Psoas muscle (tissue), 8 donors: ENCODE data around the gene SNX10. TPM values are rescaled to one million over a fixed set of nuclear protein-coding genes. Genes with fewer than 3 reads are reported as not detected.

Source experiments
- ATAC-seq, 4 donors: fragments of 200-7000 bp; cut with Tn5 transposase; one replicate each; pipeline ENCODE4 v1.9.1; 2020; ENCODE audit warnings: moderate library complexity in 3 of 4, mild to moderate bottlenecking in 2 of 4
- DNase-seq, 2 donors: peaks; one replicate each; pipeline ENCODE4 v3.0.0-alpha.2; 2020
- H3K27ac ChIP-seq: fragments of 200-600 bp; one replicate; pipeline ENCODE4 v1.8.0; 2022
- H3K27me3 ChIP-seq, 3 donors: fragments of 200-600 bp in 1 of 3; one replicate each; pipeline versions ENCODE4 v1.6.1 to v1.8.0; 2013 to 2022; ENCODE audit warnings: low read length in 2 of 3, mild to moderate bottlenecking in 2 of 3, moderate library complexity in 1 of 3; ENCODE audit not compliant: insufficient read depth in 3 of 3
- H3K36me3 ChIP-seq, 2 donors: fragments of 200-600 bp in 1 of 2; one replicate each; pipeline versions ENCODE4 v1.6.1 to v1.8.0; 2013 to 2022; ENCODE audit warnings: low read depth in 1 of 2, mild to moderate bottlenecking in 1 of 2, moderate library complexity in 1 of 2; ENCODE audit not compliant: insufficient read depth in 1 of 2
- H3K4me1 ChIP-seq: fragments of 200-600 bp; one replicate; pipeline ENCODE4 v1.8.0; 2022
- H3K4me3 ChIP-seq: fragments of 200-600 bp; one replicate; pipeline ENCODE4 v1.8.0; 2022; ENCODE audit warnings: mild to moderate bottlenecking
- H3K9me3 ChIP-seq: fragments of 200-600 bp; one replicate; pipeline ENCODE4 v1.8.0; 2022
- WGBS, 3 donors: extraction: QIAGEN DNeasy Blood & Tissue Kit; methylation state at CpG; one replicate each; pipeline versions ENCODE4 v1.1.6 to v1.1.7; 2013; 5-methylcytosine and 5-hydroxymethylcytosine counted together
- intact Hi-C, 2 donors: fragments of 100-400 bp; cut with DNase I; formaldehyde crosslinking; loops; one replicate each; pipeline versions ENCODE4 v1.11.0 to v1.14.2; 2022
- polyA plus RNA-seq, 3 donors: library from polyadenylated mRNA; stranded (reverse); fragments of 200-250 nt; gene quantifications; one replicate each; pipeline ENCODE4 v1.2.3, GENCODE V29; 2013
- total RNA-seq, 4 donors: library from RNA; stranded (reverse); fragmentation: NEBNext Ultra II Directional in 2 of 4; extraction: Animal tissue kit (Norgen Biotek cat#: 25700) in 2 of 4; gene quantifications; one replicate each; pipeline versions ENCODE4 v1.2.1 to v1.2.4, GENCODE V29; 2021 to 2023
- TF ChIP-seq, protein P1 (sequence below): fragments of 200-600 bp; IDR thresholded peaks from one replicate; pipeline ENCODE4 v1.8.0; 2022; ENCODE audit warnings: antibody characterized with exemption
- donor health status: healthy with polysubstance abuse.
- donor health status: DM: no; HTN: no; CAD: no; lungs with moderate emphysema.
- donor health status: Bipolar disorder and iron deficiency.
- donor health status: healthy.
- donor health status: DM: yes; HTN: yes; CAD: no.
- donor health status: DM: no; HTN: no; CAD: no.
- donor health status: DM: no; HTN: no; CAD: no.
- donor health status: DM: yes; HTN: yes; CAD: no.

Gene SNX10
- total and polyA plus RNA-seq, 7 donors, result 0.25 to 1.4 (median 0.97) TPM

DNA sequence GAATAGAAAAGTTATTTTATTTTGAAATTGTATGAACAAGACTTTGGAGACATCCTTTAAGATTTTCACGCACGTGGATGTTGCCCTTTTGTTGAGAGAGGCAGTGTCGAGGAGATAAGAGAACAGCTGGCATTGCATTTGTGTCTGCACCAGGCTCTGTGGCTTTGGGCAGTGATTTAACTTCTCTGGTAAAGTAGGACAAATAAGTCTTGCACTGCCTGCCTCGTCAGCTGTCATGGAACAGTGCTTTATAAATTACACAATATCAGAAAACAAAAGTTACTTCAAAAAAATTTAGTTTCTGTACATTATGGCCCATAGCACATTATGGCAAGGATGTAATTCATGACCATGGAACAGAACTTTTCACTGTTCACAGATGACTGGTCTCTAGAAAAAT, 20.1 kb downstream of the SNX10 start:
- Histone ChIP-seq H3K36me3 (no peaks in the 10 kb centered on the region), H3K27ac (no peak overlapping the region), H3K4me3 (no peak overlapping the region), H3K27me3 (no peaks in the 10 kb centered on the region), H3K4me1 (no peaks in the 10 kb centered on the region), H3K9me3 (no peaks in the 10 kb centered on the region)
- ATAC-seq (no peak), DNase-seq (no peak)
- intact Hi-C loops, result no loop called here
- TF ChIP-seq, protein P1, sequence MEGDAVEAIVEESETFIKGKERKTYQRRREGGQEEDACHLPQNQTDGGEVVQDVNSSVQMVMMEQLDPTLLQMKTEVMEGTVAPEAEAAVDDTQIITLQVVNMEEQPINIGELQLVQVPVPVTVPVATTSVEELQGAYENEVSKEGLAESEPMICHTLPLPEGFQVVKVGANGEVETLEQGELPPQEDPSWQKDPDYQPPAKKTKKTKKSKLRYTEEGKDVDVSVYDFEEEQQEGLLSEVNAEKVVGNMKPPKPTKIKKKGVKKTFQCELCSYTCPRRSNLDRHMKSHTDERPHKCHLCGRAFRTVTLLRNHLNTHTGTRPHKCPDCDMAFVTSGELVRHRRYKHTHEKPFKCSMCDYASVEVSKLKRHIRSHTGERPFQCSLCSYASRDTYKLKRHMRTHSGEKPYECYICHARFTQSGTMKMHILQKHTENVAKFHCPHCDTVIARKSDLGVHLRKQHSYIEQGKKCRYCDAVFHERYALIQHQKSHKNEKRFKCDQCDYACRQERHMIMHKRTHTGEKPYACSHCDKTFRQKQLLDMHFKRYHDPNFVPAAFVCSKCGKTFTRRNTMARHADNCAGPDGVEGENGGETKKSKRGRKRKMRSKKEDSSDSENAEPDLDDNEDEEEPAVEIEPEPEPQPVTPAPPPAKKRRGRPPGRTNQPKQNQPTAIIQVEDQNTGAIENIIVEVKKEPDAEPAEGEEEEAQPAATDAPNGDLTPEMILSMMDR, result no peak
- WGBS, 3 donors, result 60 to 77% (median 66%) methylated on average over 4 of the region's 4 CpGs

DNA sequence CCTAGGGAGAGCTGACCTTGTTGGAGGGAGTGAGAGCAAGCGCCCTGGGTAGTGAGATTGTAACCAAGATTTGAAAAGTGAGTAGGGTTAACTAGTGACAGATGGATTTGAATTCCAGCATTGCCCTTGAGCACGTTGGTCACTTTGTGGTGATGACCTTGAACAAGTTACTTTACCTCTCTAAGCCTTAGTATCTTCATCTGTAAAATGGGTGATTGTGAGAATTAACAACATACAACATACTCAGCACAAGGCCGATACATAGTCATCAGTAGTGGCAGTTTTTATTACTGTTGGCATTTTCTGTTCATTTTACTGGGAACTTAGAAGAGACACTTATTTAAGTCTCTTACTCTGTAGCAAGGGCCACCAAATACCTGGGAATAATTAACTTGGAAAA, 25.5 kb downstream of the SNX10 start:
- intact Hi-C loops, result no loop called here
- Histone ChIP-seq H3K4me1 (no peaks in the 10 kb centered on the region), H3K9me3 (no peaks in the 10 kb centered on the region), H3K27me3 (no peaks in the 10 kb centered on the region), H3K36me3 (no peaks in the 10 kb centered on the region), H3K4me3 (no peak overlapping the region), H3K27ac (no peak overlapping the region)
- DNase-seq, result no peak
- TF ChIP-seq, protein P1, result no peak
- ATAC-seq, result no peak
- WGBS, 3 donors, result 82 to 85% (median 85%) methylated on average over 3 of the region's 3 CpGs

DNA sequence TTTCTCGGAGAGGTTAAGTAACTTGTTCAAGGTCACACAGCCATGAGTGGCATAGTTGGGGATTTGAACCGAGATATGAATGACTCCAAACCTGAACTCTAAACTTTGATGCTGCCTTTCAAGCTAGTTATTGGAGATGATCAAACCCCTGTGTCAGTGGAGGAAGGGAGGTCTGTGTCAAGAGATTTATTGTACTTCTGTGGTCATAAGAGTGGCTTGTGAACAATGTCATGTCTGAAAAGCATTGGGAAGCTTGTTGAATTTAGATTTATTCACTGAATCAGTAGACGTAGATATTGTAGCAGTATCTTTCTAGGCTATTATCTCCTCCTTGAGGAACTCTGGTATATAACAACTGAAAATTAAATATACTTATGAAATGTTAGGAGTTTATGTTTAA, 27.3 kb downstream of the SNX10 start:
- no peak overlapping the region for H3K27ac ChIP-seq
- 70 to 82% (median 80%) methylated on average over 3 of the region's 3 CpGs for WGBS, 3 donors
- no peaks in the 10 kb centered on the region for H3K36me3 ChIP-seq
- intact Hi-C loops, result no loop called here
- no peaks in the 10 kb centered on the region for H3K27me3 ChIP-seq
- no peak for DNase-seq
- no peaks in the 10 kb centered on the region for H3K4me1 ChIP-seq
- H3K4me3 ChIP-seq, result no peak overlapping the region
- TF ChIP-seq, protein P1, result no peak
- H3K9me3 ChIP-seq, result no peaks in the 10 kb centered on the region
- ATAC-seq, result no peak

DNA sequence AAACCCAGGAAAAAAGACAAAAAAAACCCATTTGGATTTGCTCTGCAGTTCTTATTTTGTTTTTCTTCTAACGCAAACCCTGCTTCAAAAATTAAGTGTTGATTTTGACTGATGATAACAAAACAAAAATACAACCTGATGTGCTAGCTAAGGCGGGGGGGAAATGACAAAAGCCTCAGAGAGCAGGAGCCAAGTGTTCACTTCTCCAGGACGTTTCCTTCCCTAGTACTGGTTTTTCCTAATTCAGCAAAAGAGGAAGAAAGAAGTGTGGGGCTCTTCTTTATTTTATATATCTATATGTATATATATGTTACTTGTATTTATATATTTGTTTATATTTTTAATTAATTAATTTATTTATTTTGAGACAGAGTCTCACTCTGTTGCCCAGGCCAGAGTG, 28.0 kb downstream of the SNX10 start:
- TF ChIP-seq, protein P1, result no peak
- intact Hi-C loops, result no loop called here
- H3K27ac ChIP-seq, result no peak overlapping the region
- H3K9me3 ChIP-seq, result no peaks in the 10 kb centered on the region
- H3K4me3 ChIP-seq, result no peak overlapping the region
- no peaks in the 10 kb centered on the region for H3K4me1 ChIP-seq
- DNase-seq, result no peak
- no peaks in the 10 kb centered on the region for H3K36me3 ChIP-seq
- WGBS, 3 donors, result 36 to 58% (median 52%) methylated on average over 3 of the region's 3 CpGs
- no peaks in the 10 kb centered on the region for H3K27me3 ChIP-seq
- ATAC-seq, result no peak

DNA sequence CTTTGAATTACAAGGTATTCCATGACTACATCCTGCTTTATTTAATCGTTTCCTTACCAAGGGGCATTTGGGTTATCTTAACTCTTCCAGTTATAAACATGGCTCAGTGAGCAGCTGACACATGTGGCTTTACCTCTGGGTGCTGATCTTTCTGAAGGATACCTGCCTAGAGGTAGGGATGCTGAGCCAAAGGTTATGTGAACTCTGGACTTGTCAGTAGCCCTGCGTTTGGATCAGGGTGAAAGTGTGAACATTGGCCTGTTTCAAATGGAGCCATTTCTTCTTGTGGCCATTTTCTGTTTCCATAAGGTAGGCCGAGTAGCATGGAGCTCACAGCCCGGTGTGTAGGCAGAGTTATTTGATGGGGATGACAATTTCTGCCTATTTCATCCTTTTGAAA, 29.2 kb downstream of the SNX10 start:
- TF ChIP-seq, protein P1, result no peak
- intact Hi-C loops, result no loop called here
- ATAC-seq, result no peak
- Histone ChIP-seq H3K4me1 (no peaks in the 10 kb centered on the region), H3K27me3 (no peaks in the 10 kb centered on the region), H3K36me3 (no peaks in the 10 kb centered on the region), H3K9me3 (no peaks in the 10 kb centered on the region), H3K4me3 (no peak overlapping the region), H3K27ac (no peak overlapping the region)
- WGBS, 3 donors, result 82 to 89% (median 87%) methylated on average over 4 of the region's 4 CpGs
- DNase-seq, result no peak
